HG03432 (cell line): ENCODE results near the gene LGALS9.
"Not testable (repeated sequence)": the region's sequence is repeated elsewhere in the genome, so short reads cannot be mapped to it uniquely, and the experiment has no call there.

Experiments used
- ATAC-seq: cut with Tn5 transposase; IDR thresholded peaks from one replicate; pipeline ENCODE4 v1.9.1; 2021; ENCODE audit warnings: mild to moderate bottlenecking, moderate library complexity; ENCODE audit not compliant: unreplicated experiment

Gene LGALS9

GRCh38 chr17:27627514-27627913, 3.5 kb upstream of the LGALS9 start:
- ATAC-seq = no peak

- no peak for ATAC-seq
Measured at GRCh38 chr17:27628376-27628775, 2.6 kb upstream of the LGALS9 start.

GRCh38 chr17:27629260-27629659, 1.7 kb upstream of the LGALS9 start:
- ATAC-seq = not testable (repeated sequence)

GRCh38 chr17:27631411-27631760, 398 bp downstream of the LGALS9 start:
- peak; percentile 36 for ATAC-seq

- ATAC-seq = no peak
Measured at GRCh38 chr17:27631897-27632725, 1.1 kb downstream of the LGALS9 start.

- ATAC-seq = not testable (repeated sequence)
Measured at GRCh38 chr17:27632766-27633165, 1.8 kb downstream of the LGALS9 start.

- no peak for ATAC-seq
Measured at GRCh38 chr17:27633312-27634025, 2.5 kb downstream of the LGALS9 start.

- ATAC-seq = no peak
Measured at GRCh38 chr17:27634026-27634335, 3.0 kb downstream of the LGALS9 start.

- ATAC-seq = no peak
Measured at GRCh38 chr17:27634776-27635175, 3.8 kb downstream of the LGALS9 start.

GRCh38 chr17:27635275-27635823, 4.4 kb downstream of the LGALS9 start:
- peak; percentile 35 for ATAC-seq

GRCh38 chr17:27636005-27636520, 5.1 kb downstream of the LGALS9 start:
- ATAC-seq = not testable (repeated sequence)

GRCh38 chr17:27637818-27638217, 6.8 kb downstream of the LGALS9 start:
- not testable (repeated sequence) for ATAC-seq

- ATAC-seq = not testable (repeated sequence)
Measured at GRCh38 chr17:27638415-27638914, 7.5 kb downstream of the LGALS9 start.

GRCh38 chr17:27640790-27641189, 9.8 kb downstream of the LGALS9 start:
- ATAC-seq = no peak

- no peak for ATAC-seq
Measured at GRCh38 chr17:27644586-27644985, 13.6 kb downstream of the LGALS9 start.

- ATAC-seq = peak; percentile 46
Measured at GRCh38 chr17:27645621-27646020, 14.6 kb downstream of the LGALS9 start.

GRCh38 chr17:27646232-27646631, 15.2 kb downstream of the LGALS9 start:
- no peak for ATAC-seq

- ATAC-seq = no peak
Measured at GRCh38 chr17:27647765-27648164, 16.8 kb downstream of the LGALS9 start.

- ATAC-seq = not testable (repeated sequence)
Measured at GRCh38 chr17:27649111-27649571, 18.2 kb downstream of the LGALS9 start.

- ATAC-seq = no peak
Measured at GRCh38 chr17:27649929-27650328, 18.9 kb downstream of the LGALS9 start.

GRCh38 chr17:27650836-27651235, 19.8 kb downstream of the LGALS9 start:
- ATAC-seq = no peak
